A549 treated with CpdA at 1 μM for 4 hours (cell line): ENCODE results near the gene CPVL. TPM values are rescaled to one million over a fixed set of nuclear protein-coding genes. Genes with fewer than 3 reads are reported as not detected.

Experiments used
- total RNA-seq: library from RNA; stranded (reverse); fragments of 200-300 nt; extraction: Qiagen RNA extraction; gene quantifications from 5 replicates; pipeline ENCODE4 v1.2.3, GENCODE V29; 2022; ENCODE audit warnings: low read depth

Gene CPVL
- total RNA-seq, result 0.16 to 0.45 TPM (median 0.24 TPM) in 5 replicates

DNA sequence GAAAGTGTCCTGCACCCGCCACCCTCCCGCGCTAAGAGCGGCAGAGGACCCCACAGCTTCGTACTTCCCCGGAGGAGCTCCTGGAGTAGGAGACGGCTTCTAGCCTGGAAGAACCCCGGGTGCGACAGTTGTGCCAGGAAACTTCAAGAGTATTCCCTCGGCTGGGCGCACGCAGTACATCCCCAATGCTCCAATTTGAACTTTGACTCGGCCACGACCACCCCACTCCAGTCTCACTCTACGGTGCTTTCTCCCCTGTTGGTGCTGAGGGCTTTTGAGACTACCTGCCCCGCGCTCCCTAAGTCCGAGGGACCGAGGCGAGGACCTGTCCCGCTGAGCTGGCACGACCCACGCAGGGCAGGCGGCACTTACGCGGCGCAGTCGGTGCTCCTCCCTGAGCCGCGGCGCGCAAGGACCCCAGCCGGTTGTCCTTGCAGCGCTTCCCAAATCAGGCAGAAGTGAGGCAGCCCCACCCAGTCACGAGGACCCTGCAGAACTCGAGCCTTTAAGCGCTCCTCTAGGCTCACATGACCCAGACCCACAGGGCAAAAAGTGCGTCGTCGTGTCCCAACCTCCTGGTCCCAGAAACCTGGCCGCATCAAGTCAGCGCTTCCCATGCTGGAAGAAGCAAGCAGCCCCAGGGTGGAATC is at the start of gene CPVL:
Gene CPVL (minus strand): TSS at position 481 of the 650 bp plus-strand sequence. CDS start 25,476 bp downstream, outside the sequence.

DNA sequence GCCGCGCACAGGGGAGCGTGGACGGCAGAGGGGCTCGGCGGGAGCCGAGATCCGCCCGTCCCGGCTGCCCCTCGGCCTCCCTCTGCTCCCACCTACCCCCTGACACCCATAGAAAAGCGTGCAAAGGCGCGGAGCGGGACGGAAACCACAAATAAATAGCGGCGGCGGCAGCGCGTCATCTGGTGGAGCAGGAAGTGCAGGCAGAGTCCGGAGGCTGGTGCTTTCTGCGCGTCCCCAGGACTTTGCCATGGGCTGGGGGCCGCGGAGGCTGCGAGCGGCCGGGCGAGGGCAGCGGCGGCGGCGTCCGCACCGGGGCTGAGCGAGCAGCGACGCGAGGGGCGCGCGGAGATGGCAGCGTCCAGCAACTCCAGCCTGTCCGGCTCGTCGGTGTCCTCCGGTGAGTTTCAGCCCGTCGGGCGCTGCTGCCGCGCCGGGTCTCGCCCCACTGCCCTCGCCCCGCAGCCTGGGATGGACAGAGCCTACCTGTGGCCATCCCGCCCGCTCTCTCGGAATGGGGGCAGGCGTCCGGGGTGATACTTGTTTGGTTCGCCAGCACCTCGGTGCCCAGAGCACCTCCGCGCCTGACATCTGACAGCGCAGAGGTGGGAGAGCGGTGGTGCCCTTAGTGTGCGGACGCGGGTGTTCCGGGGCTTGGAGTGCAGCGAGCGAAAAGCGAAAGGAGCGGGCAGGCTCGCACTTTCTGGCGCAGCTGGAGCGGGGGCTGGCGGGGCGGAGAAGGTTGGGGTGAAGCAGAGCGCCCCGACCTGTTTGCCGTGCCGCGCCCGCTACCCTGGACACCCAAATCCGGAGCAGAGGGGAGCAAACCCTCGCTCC is 48.5 kb upstream of the CPVL start, which contains the start of gene CHN2:
Gene CHN2 (plus strand): TSS at position 182 of the 834 bp plus-strand sequence.

DNA sequence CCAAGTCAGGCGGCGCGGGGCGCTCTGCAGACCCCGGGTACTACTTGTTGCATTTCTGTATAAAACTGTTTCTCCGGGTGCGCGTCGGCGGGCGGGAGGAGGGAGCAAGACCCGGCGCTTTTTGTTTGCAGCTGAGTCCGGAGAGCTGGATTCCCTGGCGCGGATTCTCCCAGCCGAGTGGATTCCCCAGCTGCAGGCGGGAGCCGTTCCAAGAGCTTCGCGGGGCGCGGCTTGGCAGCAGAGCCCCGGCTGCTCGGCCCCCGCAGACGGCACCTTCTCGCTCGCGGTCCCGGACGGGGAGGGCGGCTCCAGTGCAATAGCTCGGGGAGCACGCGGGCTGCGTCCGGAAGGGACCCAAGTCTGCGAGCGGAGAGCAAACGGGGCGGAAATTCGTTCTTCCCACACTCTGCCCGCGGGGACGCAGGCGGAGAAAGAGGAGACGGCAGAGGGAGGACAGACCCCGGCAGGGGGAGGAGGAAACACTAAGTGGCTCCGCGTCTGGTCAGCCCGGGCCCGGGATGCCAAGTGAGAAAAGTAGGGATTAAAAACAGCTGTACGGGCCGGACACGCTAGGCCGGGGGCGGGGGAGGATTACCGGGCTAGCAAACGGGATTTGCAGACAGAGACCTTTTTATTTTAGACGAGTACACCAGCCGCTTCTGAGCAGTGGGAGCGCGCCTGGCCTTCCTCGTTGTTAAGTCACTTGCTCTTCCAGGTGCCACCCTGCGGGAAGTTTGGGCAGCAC is 187.9 kb downstream of the CPVL start, which contains the start of gene TRIL:
Gene TRIL (minus strand): TSS at position 96 of the 745 bp plus-strand sequence. CDS start 284 bp downstream, outside the sequence.

Other genes with a start within 250 kb of the CPVL start
- not detected in 5 replicates for gene TRIL, start 188.2 kb downstream of the CPVL start, total RNA-seq
- gene CHN2, start 48.2 kb upstream of the CPVL start, total RNA-seq, result 0.11 TPM in 1 of 5 replicates, not detected in the others